PC-3 (cell line): ENCODE measurements around the gene GPR84. TPM values are rescaled to one million over a fixed set of nuclear protein-coding genes. Genes with fewer than 3 reads are reported as not detected.

Experiments used
- ATAC-seq: fragments of 200-7000 bp; cut with Tn5 transposase; 2 replicates; pipeline ENCODE4 v1.9.1; 2020; ENCODE audit warnings: mild to moderate bottlenecking, moderate library complexity
- BruUV-seq: library from RNA; stranded (reverse); fragments of 400-500 nt; replicated peaks from 2 replicates; lab custom pipeline; 2021; lab: Mats Ljungman, UMichigan
- CTCF ChIA-PET: fragments of 300-600 bp; sonication (Branson Sonifier 250); formaldehyde crosslinking; loops from one replicate; lab custom pipeline; 2022; ENCODE audit warnings: antibody characterized with exemption; lab: Charles Lee
- POLR2A ChIA-PET: fragments of 300-600 bp; sonication (Branson Sonifier 250); formaldehyde crosslinking; loops from one replicate; lab custom pipeline; 2022; ENCODE audit warnings: antibody characterized with exemption; ENCODE audit not compliant: unreplicated experiment; lab: Charles Lee
- DNase-seq: peaks from one replicate; pipeline ENCODE4 v3.0.0-alpha.2; 2015
- H2AFZ ChIP-seq: fragments of 300-600 bp; sonication (generic); 2 replicates; pipeline ENCODE4 v1.6.0; 2016; ENCODE audit warnings: antibody characterized with exemption, low read length
- H3F3A ChIP-seq: fragments of 300-600 bp; sonication (generic); one replicate; pipeline ENCODE4 v1.6.0; 2017; ENCODE audit warnings: antibody characterized with exemption, low read length, control low read depth, mild to moderate bottlenecking; ENCODE audit not compliant: unreplicated experiment
- H3K27ac ChIP-seq: fragments of 300-600 bp; sonication (generic); 2 replicates; pipeline ENCODE4 v1.5.1; 2016; ENCODE audit warnings: mild to moderate bottlenecking, low read length
- H3K27me3 ChIP-seq: fragments of 300-600 bp; sonication (generic); 2 replicates; pipeline ENCODE4 v1.6.1; 2016; ENCODE audit warnings: low read length, mixed read lengths
- H3K36me3 ChIP-seq: fragments of 300-600 bp; sonication (generic); 2 replicates; pipeline ENCODE4 v1.6.1; 2016; ENCODE audit warnings: low read depth, mixed run types, low read length, mixed read lengths
- H3K4me1 ChIP-seq: fragments of 300-600 bp; sonication (generic); 2 replicates; pipeline ENCODE4 v1.5.1; 2016; ENCODE audit warnings: low read length; ENCODE audit not compliant: insufficient read depth
- H3K4me2 ChIP-seq: fragments of 300-600 bp; sonication (generic); 2 replicates; pipeline ENCODE4 v1.6.0; 2016; ENCODE audit warnings: low read length
- H3K4me3 ChIP-seq: fragments of 300-600 bp; sonication (generic); 2 replicates; pipeline ENCODE4 v1.5.1; 2016; ENCODE audit warnings: mild to moderate bottlenecking, low read length, mixed read lengths
- H3K79me2 ChIP-seq: fragments of 300-600 bp; sonication (generic); 2 replicates; pipeline ENCODE4 v1.6.1; 2017; ENCODE audit warnings: low read length, mixed read lengths
- H3K9ac ChIP-seq: fragments of 300-600 bp; sonication (generic); 2 replicates; pipeline ENCODE4 v1.6.0; 2016; ENCODE audit warnings: mild to moderate bottlenecking, low read length
- H3K9me2 ChIP-seq: fragments of 300-600 bp; sonication (generic); replicated peaks from 2 replicates; pipeline ENCODE4 v1.6.1; 2016; ENCODE audit warnings: mixed run types, low read length, mixed read lengths
- H3K9me3 ChIP-seq: fragments of 300-600 bp; sonication (generic); 2 replicates; pipeline ENCODE4 v1.6.1; 2016; ENCODE audit warnings: low read length, mixed read lengths
- H4K20me1 ChIP-seq: fragments of 300-600 bp; sonication (generic); 2 replicates; pipeline ENCODE4 v1.6.1; 2016; ENCODE audit warnings: low read length, mixed read lengths
- EZH2 ChIP-seq: fragments of 300-600 bp; sonication (generic); IDR thresholded peaks from one replicate; pipeline ENCODE4 v1.6.1; 2017; ENCODE audit warnings: antibody characterized with exemption, mild to moderate bottlenecking, low read length; ENCODE audit not compliant: unreplicated experiment
- EZH2phosphoT487 ChIP-seq: fragments of 300-600 bp; sonication (generic); IDR thresholded peaks from 2 replicates; pipeline ENCODE4 v1.6.1; 2018; ENCODE audit warnings: mild to moderate bottlenecking, antibody characterized with exemption, low read length, borderline replicate concordance
- intact Hi-C: fragments of 100-400 bp; cut with micrococcal nuclease; formaldehyde crosslinking; loops from 2 replicates; pipeline ENCODE4 v1.9.0; 2023
- total RNA-seq: library from RNA; depleted of rRNA; stranded (reverse); fragments of >200 nt; gene quantifications from 2 replicates; pipeline ENCODE4 v1.2.3, GENCODE V29; 2014
- TF ChIP-seq, protein P1 (sequence below): fragments of 300-600 bp; sonication (generic); conservative IDR thresholded peaks from 2 replicates; pipeline ENCODE4 v1.5.1; 2017; ENCODE audit warnings: antibody characterized with exemption, low read depth, mild to moderate bottlenecking, low read length

GPR84 gene
- total RNA-seq, 1 experiment from 2014 or later: not detected

DNA sequence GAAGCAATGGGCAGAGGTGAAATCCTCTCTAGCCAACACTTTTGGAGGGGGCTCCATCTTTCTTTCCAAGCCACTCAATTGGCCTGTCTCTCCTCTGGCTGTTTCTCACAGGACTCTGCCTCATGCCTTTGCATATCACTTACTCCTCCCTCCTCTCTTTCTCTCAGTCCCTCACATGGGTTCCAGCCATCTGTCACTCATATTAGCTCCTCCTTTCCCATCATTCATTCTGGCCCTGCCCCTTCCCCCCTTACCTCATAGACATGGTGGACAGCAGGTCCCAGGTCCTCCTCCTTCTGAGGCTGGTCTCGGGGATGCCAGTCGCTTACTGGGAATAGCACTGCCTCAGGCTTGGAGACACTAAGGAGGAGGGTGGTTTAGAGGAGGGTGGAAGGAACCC is 36.8 kb upstream of the GPR84 start:
- DNase-seq: no peak
- Histone ChIP-seq H3F3A (no peaks in the 10 kb centered on the region), H3K79me2 (no peaks in the 10 kb centered on the region), H3K4me3 (no peak overlapping the region), H3K9ac (no peak overlapping the region), H3K4me2 (no peak overlapping the region), H3K36me3 (peaks cover 17% of the 10 kb centered on the region; the same call in 1 of the 2 replicates), H3K27me3 (no peaks in the 10 kb centered on the region), H2AFZ (no peak overlapping the region), H3K27ac (no peak overlapping the region), H3K4me1 (no peaks in the 10 kb centered on the region), H4K20me1 (no peaks in the 10 kb centered on the region), H3K9me2 (no peaks in the 10 kb centered on the region), H3K9me3 (no peaks in the 10 kb centered on the region)
- POLR2A ChIA-PET: no interaction called here
- no peak for ATAC-seq
- BruUV-seq: no TSS peak
- TF ChIP-seq EZH2phosphoT487 (no peak), EZH2 (no peak)
- TF ChIP-seq, protein P1, sequence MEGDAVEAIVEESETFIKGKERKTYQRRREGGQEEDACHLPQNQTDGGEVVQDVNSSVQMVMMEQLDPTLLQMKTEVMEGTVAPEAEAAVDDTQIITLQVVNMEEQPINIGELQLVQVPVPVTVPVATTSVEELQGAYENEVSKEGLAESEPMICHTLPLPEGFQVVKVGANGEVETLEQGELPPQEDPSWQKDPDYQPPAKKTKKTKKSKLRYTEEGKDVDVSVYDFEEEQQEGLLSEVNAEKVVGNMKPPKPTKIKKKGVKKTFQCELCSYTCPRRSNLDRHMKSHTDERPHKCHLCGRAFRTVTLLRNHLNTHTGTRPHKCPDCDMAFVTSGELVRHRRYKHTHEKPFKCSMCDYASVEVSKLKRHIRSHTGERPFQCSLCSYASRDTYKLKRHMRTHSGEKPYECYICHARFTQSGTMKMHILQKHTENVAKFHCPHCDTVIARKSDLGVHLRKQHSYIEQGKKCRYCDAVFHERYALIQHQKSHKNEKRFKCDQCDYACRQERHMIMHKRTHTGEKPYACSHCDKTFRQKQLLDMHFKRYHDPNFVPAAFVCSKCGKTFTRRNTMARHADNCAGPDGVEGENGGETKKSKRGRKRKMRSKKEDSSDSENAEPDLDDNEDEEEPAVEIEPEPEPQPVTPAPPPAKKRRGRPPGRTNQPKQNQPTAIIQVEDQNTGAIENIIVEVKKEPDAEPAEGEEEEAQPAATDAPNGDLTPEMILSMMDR: no peak
- CTCF ChIA-PET: interaction anchor here (2.5 kb wide), 1 partner anchor 38 kb away, joined by 101 read pairs; no protein-coding TSS in a partner anchor
- intact Hi-C loops: no loop called here

- no peak overlapping the region for H3K9ac ChIP-seq
- ChIA-PET POLR2A (interaction anchor here (0.6 to 0.7 kb wide), 2 partner anchors 34 to 48 kb away, joined by 3 to 4 read pairs; no protein-coding TSS in a partner anchor), CTCF (interaction anchor here (0.7 to 2.5 kb wide), 10 partner anchors 12 to 181 kb away, joined by 3 to 101 read pairs (median 6); no protein-coding TSS in a partner anchor)
- H3K79me2 ChIP-seq: no peaks in the 10 kb centered on the region
- H3F3A ChIP-seq: no peaks in the 10 kb centered on the region
- ATAC-seq (peak; percentile 97), DNase-seq (peak; percentile 92)
- no TSS peak for BruUV-seq
- no peak overlapping the region for H3K4me2 ChIP-seq
- H3K27ac ChIP-seq: no peak overlapping the region
- peaks cover 15% of the 10 kb centered on the region; the same call in 1 of the 2 replicates for H3K36me3 ChIP-seq
- H3K4me3 ChIP-seq: no peak overlapping the region
- no peak overlapping the region for H2AFZ ChIP-seq
- TF ChIP-seq EZH2phosphoT487: no peak
- TF ChIP-seq, protein P1: peak; percentile 98
- no peaks in the 10 kb centered on the region for H4K20me1 ChIP-seq
- no peaks in the 10 kb centered on the region for H3K9me2 ChIP-seq
- H3K9me3 ChIP-seq: no peaks in the 10 kb centered on the region
- intact Hi-C loops: loop anchor here (1.0 kb wide), 1 partner anchor 40 kb away; no protein-coding TSS in a partner anchor
- no peaks in the 10 kb centered on the region for H3K4me1 ChIP-seq
- no peaks in the 10 kb centered on the region for H3K27me3 ChIP-seq
Measured at GRCh38 chr12:54398995-54399793, 34.9 kb upstream of the GPR84 start.
